ENCODE measurements around the gene COTL1.

The COTL1 gene

GRCh38 chr16:84654238-84654637 lies 36.4 kb upstream of the COTL1 start:
- TF ChIP-seq CTCF (IDR thresholded peaks at IDR 0.05; ENCODE audit: low read depth, low read length) = no peak
- in situ Hi-C loops (cut with HindIII; ENCODE audit: low sequenced_read_pairs) = no loop called here

DNA sequence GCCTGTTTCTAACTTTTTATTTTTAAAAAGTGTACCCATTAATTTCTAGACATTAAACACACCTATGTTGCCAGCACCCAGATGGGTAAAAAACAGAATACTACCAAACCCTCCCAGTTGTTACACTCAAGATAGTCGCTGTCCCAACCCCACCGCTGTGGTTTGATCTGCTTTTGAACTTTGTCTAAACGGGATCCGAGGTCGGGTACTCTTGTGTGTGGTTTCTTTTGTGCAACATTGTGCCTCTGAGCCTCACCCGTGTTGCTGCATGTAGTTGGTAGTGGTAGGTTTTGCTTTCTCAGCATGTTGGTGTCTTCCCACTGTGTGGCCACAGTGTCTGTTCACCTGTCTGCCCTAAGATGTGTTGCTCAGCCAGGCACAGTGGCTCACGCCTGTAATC lies 34.7 kb upstream of the COTL1 start:
- DNase-seq (ENCODE audit: low read depth, low spot score) = no peak
- in situ Hi-C loops (cut with HindIII; ENCODE audit: low sequenced_read_pairs) = no loop called here
- H3K4me3 ChIP-seq (ENCODE audit: low read depth, low read length) = no peak overlapping the region
- no peak for TF ChIP-seq CTCF (IDR thresholded peaks at IDR 0.05; ENCODE audit: low read depth, low read length)

More at GRCh38 chr16:84654238-84654637, 36.4 kb upstream of the COTL1 start:
- H3K4me3 ChIP-seq (ENCODE audit: low read depth, low read length) = no peak overlapping the region
- DNase-seq (ENCODE audit: low read depth, low spot score) = no peak

DNA sequence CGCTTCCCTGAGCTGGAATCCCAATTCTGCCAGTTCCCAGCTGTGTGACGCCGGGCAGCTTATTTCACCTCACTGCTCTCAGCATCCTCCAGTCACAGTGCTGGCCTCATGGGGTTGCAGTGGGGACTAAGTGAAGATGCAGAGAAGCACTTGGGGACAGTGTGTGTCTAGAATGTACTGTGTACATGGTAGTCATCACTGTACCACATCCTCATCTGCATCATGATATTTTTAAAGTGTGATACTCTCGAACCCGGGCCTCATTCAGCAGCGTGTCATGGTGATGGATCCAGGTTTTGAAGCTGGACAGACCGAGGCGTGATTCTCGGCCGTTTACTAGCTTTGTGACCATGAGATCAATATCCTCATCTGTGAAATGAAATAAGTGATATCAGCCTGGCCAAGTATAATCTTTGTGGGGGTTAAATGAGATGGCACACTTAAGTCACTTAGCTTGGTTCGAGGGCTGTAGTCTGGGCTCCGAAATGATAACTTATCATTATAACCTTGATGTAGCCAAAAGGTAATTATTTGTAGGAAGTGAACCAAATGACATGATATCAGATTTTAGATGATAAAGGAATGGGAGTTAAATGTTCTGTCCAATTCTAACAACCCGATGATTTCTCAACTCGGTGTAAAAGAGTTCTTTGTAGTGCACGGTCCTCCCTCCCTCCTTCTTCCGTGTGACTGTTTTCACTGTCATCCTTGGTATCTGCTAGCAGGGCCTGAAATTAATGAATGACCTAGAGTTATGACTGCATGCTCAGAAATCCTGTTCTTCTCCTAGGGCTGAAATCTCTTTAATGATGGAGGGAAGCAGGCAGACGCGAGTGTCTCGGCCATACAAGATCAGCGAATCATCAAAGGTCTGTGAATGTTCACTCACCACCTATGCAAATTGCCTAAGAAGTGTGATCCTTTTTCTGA lies 32.4 kb upstream of the COTL1 start:
- no peak for TF ChIP-seq CTCF (IDR thresholded peaks at IDR 0.05; ENCODE audit: low read depth, low read length)
- in situ Hi-C loops (cut with HindIII; ENCODE audit: low sequenced_read_pairs) = no loop called here
- DNase-seq (ENCODE audit: low read depth, low spot score) = peak; percentile 26
- no peak overlapping the region for H3K4me3 ChIP-seq (ENCODE audit: low read depth, low read length)

GRCh38 chr16:84649511-84649861 lies 31.6 kb upstream of the COTL1 start:
- TF ChIP-seq CTCF (IDR thresholded peaks at IDR 0.05; ENCODE audit: low read depth, low read length) = no peak
- peak overlapping the region; percentile 61 for H3K4me3 ChIP-seq (ENCODE audit: low read depth, low read length)
- DNase-seq (ENCODE audit: low read depth, low spot score) = no peak
- in situ Hi-C loops (cut with HindIII; ENCODE audit: low sequenced_read_pairs) = no loop called here

GRCh38 chr16:84648595-84649510 lies 31.0 kb upstream of the COTL1 start:
- peak overlapping the region; percentile 61 for H3K4me3 ChIP-seq (ENCODE audit: low read depth, low read length)
- TF ChIP-seq CTCF (IDR thresholded peaks at IDR 0.05; ENCODE audit: low read depth, low read length) = no peak
- in situ Hi-C loops (cut with HindIII; ENCODE audit: low sequenced_read_pairs) = no loop called here
- DNase-seq (ENCODE audit: low read depth, low spot score) = no peak

DNA sequence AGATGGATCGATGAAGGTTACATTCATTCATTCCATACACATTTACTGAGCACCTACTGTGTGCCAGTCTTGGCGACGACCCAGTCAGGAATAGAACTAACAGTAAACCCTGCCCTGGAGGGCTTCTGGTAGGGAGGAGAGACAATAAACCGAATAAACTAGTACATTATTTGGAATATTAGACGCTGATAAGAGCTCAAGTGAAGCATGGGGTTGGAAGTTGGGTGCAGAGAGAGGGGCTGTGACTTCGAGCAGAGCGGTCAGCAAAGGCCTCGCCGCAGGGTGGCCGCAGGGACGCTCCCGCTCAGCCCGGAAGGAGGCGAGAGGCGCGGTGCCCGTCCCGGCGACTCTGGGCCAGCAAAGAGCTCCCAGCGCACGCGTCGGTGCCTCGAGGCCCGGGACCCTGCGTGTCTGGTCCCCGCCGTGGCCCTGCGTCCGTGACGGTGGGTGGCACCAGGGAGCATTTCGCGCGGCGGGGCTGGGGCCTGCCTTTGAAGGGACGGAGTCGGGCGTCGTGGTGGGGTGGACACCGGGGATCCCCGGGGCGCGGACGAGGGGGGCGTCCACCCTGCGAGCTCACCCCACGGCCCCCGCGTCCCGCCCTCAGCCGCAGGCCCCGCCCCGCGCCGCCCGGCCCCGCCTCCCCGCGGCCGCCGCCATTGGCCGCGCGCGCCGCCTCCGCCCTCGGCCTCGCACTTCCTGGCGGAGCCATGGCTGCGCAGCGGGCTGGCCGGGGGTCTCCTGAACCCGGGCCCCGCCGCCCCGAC lies 30.1 kb upstream of the COTL1 start, which contains the start of gene KLHL36:
TSS of gene KLHL36 (plus strand) at position 684 of the 767 bp plus-strand sequence. CDS start 2,357 bp downstream, outside the sequence.
- TF ChIP-seq CTCF (IDR thresholded peaks at IDR 0.05; ENCODE audit: low read depth, low read length) = peak; percentile 3
- in situ Hi-C loops (cut with HindIII; ENCODE audit: low sequenced_read_pairs) = no loop called here
- peak within 1 kb of the TSS; percentile 61 for H3K4me3 ChIP-seq (ENCODE audit: low read depth, low read length)
- DNase-seq (ENCODE audit: low read depth, low spot score) = no peak

All from astrocyte of the spinal cord (primary cell).